ENCODE measurements around the gene CUTA. TPM values are rescaled to one million over a fixed set of nuclear protein-coding genes. Genes with fewer than 3 reads are reported as not detected.

Gene CUTA
- total RNA-seq, 3 donors from 2014 or later (not counting 1 experiment from before 2014, with no cell fraction given) = 166 to 186 (median 184) TPM

DNA sequence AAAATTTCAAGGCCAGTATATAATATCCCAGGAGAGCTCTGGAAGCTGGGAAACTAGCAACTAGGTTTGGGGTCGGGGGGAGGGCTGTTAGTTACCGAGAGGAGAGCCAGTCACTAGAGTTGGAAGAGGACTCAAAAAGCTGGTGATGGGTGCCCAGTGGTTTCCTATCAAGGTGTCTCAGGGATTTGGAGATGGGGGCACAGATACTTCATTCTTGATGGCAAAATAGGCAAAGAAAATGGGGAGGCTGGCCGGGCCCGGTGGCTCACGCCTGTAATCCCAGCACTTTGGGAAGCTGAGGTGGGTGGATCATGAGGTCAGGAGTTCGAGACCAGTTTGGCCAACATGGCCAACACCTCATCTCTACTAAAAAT is 6.3 kb downstream of the CUTA start:
- ATAC-seq = no peak
- no peak for TF ChIP-seq CTCF (IDR thresholded peaks at IDR 0.05)
- intact Hi-C loops (cut with micrococcal nuclease) = loop anchor here (2.0 to 5.0 kb wide), 2 partner anchors 15 to 209 kb away; partner anchors contain the start of genes HSD17B8, RXRB and SLC39A7
- no peak for DNase-seq
- WGBS (ENCODE audit: insufficient coverage) = 65% methylated on average over 6 of the region's 6 CpGs
- Histone ChIP-seq H3K4me1 (ENCODE audit: control insufficient read depth, insufficient read depth, low read length) (peaks cover 56% of the 10 kb centered on the region), H3K27me3 (ENCODE audit: control insufficient read depth, insufficient read depth, low read length) (no peaks in the 10 kb centered on the region), H3K36me3 (ENCODE audit: control insufficient read depth, insufficient read depth, low read length) (peaks cover 41% of the 10 kb centered on the region), H3K27ac (ENCODE audit: low read length) (peak overlapping the region; percentile 97), H3K4me3 (ENCODE audit: low read length) (peak overlapping the region; percentile 57), H3K9me3 (ENCODE audit: control insufficient read depth, insufficient read depth, low read length) (no peaks in the 10 kb centered on the region)
- Mint-ChIP-seq H3K4me1 (peaks cover 51 to 63% of the 10 kb centered on the region in 2 donors), H3K27me3 (ENCODE audit: low read depth in 2 of 2) (no peaks in the 10 kb centered on the region), H3K4me3 (peak overlapping the region; percentile 86), H3K36me3 (no peaks in the 10 kb centered on the region), H3K9me3 (no peaks in the 10 kb centered on the region), H3K27ac (peak overlapping the region; percentile 100)

DNA sequence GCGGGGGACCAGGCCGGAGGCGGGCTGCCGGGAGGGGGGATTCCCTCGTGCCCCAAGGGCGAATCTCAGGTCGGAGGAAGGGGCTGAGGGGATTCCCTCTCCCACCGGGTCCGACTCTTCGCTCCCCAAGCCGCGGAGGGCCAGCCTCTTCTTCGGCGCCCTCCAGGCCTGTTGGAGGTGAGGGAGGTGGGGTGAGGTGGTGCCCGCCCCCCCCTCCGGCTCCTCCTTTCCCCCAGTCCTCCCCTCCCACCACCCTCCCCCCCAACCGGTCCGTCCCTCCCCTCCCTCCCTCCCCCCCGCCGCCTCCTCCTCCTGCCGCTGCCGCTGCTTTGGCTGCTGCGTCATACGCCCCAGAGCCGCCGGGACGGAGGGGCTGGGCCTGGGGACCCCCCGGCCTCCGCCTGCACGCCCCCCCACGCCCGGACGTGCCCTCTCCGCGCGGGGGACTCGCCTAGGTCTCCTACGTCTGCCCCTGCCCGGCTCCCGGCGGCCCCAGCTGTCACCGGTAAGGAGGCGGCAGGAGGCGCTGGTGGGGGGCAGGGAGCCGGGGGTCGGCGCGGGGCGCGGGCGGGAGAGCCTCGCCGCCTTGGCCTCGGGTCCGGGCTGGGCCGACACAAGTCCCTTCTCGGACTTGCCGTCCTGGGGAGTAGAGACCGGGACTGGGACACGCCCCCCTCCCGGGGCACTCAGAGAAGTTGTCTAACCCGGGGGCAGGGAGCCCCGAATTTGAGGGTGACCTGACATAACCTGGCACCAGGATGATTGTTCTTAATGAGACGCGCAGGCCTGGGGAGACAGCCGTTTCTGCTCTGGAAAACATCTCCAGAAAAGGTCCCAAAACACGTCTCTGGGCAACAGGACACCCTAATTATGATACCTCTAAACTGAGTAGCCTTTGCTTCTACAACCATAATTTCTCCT is 6.9 kb downstream of the CUTA start, which contains the start of gene PHF1:
Gene PHF1, plus strand, starts transcription at position 304 of the 921 bp plus-strand sequence. CDS start 1,250 bp downstream, outside the sequence.
- H3K4me3 Mint-ChIP-seq = peak within 1 kb of the TSS; percentile 92
- H3K9me3 Mint-ChIP-seq = no peaks in the 10 kb centered on the region
- DNase-seq = peak in 1 of 2 donors; percentile 88
- peak within 1 kb of the TSS; percentile 100 for H3K27ac Mint-ChIP-seq
- no peaks in the 10 kb centered on the region for H3K9me3 ChIP-seq (ENCODE audit: control insufficient read depth, insufficient read depth, low read length)
- peak in 2 of 3 donors; percentile 68 to 72 for ATAC-seq
- H3K4me1 ChIP-seq (ENCODE audit: control insufficient read depth, insufficient read depth, low read length) = peaks cover 54% of the 10 kb centered on the region
- peaks cover 36% of the 10 kb centered on the region for H3K36me3 ChIP-seq (ENCODE audit: control insufficient read depth, insufficient read depth, low read length)
- H3K27ac ChIP-seq (ENCODE audit: low read length) = peak within 1 kb of the TSS; percentile 98
- intact Hi-C loops (cut with micrococcal nuclease) = loop anchor here (1.0 to 5.0 kb wide), 6 partner anchors 7 to 209 kb away; partner anchors contain the start of genes CUTA, HSD17B8, KIFC1 and RXRB
- H3K27me3 Mint-ChIP-seq (ENCODE audit: low read depth in 2 of 2) = no peaks in the 10 kb centered on the region
- H3K4me3 ChIP-seq (ENCODE audit: low read length) = peak within 1 kb of the TSS; percentile 84
- TF ChIP-seq CTCF (IDR thresholded peaks at IDR 0.05) = no peak
- no peaks in the 10 kb centered on the region for H3K27me3 ChIP-seq (ENCODE audit: control insufficient read depth, insufficient read depth, low read length)
- no peaks in the 10 kb centered on the region for H3K36me3 Mint-ChIP-seq
- peaks cover 45 to 56% of the 10 kb centered on the region in 2 donors for H3K4me1 Mint-ChIP-seq
- WGBS (ENCODE audit: insufficient coverage) = under 1% methylated on average over 59 of the region's 67 CpGs

- peak overlapping the region; percentile 100 for H3K27ac Mint-ChIP-seq
- ATAC-seq = peak; percentile 69 to 86 (median 74)
- H3K4me1 ChIP-seq (ENCODE audit: control insufficient read depth, insufficient read depth, low read length) = peaks cover 54% of the 10 kb centered on the region
- peak overlapping the region; percentile 92 for H3K4me3 Mint-ChIP-seq
- TF ChIP-seq CTCF (IDR thresholded peaks at IDR 0.05) = no peak
- H3K4me1 Mint-ChIP-seq = peaks cover 38 to 48% of the 10 kb centered on the region in 2 donors
- H3K27me3 Mint-ChIP-seq (ENCODE audit: low read depth in 2 of 2) = no peaks in the 10 kb centered on the region
- H3K36me3 ChIP-seq (ENCODE audit: control insufficient read depth, insufficient read depth, low read length) = peaks cover 28% of the 10 kb centered on the region
- peak overlapping the region; percentile 84 for H3K4me3 ChIP-seq (ENCODE audit: low read length)
- no peaks in the 10 kb centered on the region for H3K36me3 Mint-ChIP-seq
- under 1% methylated on average over 62 of the region's 65 CpGs for WGBS (ENCODE audit: insufficient coverage)
- H3K27me3 ChIP-seq (ENCODE audit: control insufficient read depth, insufficient read depth, low read length) = no peaks in the 10 kb centered on the region
- intact Hi-C loops (cut with micrococcal nuclease) = loop anchor here (1.0 to 5.0 kb wide), 6 partner anchors 8 to 208 kb away; partner anchors contain the start of genes CUTA, HSD17B8, KIFC1 and RXRB
- no peaks in the 10 kb centered on the region for H3K9me3 Mint-ChIP-seq
- DNase-seq = peak; percentile 95 to 98
- H3K9me3 ChIP-seq (ENCODE audit: control insufficient read depth, insufficient read depth, low read length) = no peaks in the 10 kb centered on the region
- peak overlapping the region; percentile 98 for H3K27ac ChIP-seq (ENCODE audit: low read length)
Observed at GRCh38 chr6:33410050-33410710, 7.7 kb downstream of the CUTA start.

All from natural killer cell (primary cell).